Measurements from ENCODE around the gene NFKBIL1. TPM values are rescaled to one million over a fixed set of nuclear protein-coding genes. Genes with fewer than 3 reads are reported as not detected.

NFKBIL1 gene
- total and polyA plus RNA-seq, 4 donors, result 9.8 to 29.4 (median 25.6) TPM

GRCh38 chr6:31579546-31580437 lies 32.4 kb downstream of the NFKBIL1 start:
- no peak for DNase-seq (ENCODE audit: low read depth in 4 of 6, low spot score in 6 of 6)
- Histone ChIP-seq H3K27me3 (ENCODE audit: control insufficient read depth, insufficient read depth, low read length) (peaks cover 2% of the 10 kb centered on the region), H3K4me3 (ENCODE audit: low read depth, low read length) (no peak overlapping the region), H3K27ac (ENCODE audit: low read depth, low read length) (no peak overlapping the region), H3K9me3 (ENCODE audit: control insufficient read depth, insufficient read depth, low read length) (no peaks in the 10 kb centered on the region), H3K4me1 (ENCODE audit: control insufficient read depth, insufficient read depth, low read length) (peaks cover 22% of the 10 kb centered on the region), H3K36me3 (ENCODE audit: control insufficient read depth, insufficient read depth, low read length) (no peaks in the 10 kb centered on the region)
- WGBS (ENCODE audit: insufficient coverage), result 86% methylated on average over 2 of the region's 8 CpGs

DNA sequence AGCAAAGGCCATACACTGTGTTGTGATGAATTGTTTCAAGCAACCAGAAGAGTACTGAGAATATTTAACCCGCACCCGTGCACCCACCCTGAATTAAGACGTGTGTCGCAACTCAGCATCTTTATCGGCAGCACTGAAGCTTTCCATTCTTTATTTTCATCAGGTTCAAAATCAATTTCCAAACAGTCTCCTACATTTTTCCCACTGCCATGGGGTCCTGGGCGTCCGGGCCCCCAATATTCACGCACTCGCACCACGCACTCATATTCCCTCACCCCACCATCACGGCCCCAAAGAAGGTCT lies 33.0 kb downstream of the NFKBIL1 start:
- Histone ChIP-seq H3K4me1 (ENCODE audit: control insufficient read depth, insufficient read depth, low read length) (peaks cover 22% of the 10 kb centered on the region), H3K27me3 (ENCODE audit: control insufficient read depth, insufficient read depth, low read length) (peaks cover 2% of the 10 kb centered on the region), H3K27ac (ENCODE audit: low read depth, low read length) (peak overlapping the region; percentile 85), H3K36me3 (ENCODE audit: control insufficient read depth, insufficient read depth, low read length) (no peaks in the 10 kb centered on the region), H3K9me3 (ENCODE audit: control insufficient read depth, insufficient read depth, low read length) (no peaks in the 10 kb centered on the region), H3K4me3 (ENCODE audit: low read depth, low read length) (peak overlapping the region; percentile 88)
- WGBS (ENCODE audit: insufficient coverage), result 38% methylated on average over 11 of the region's 11 CpGs
- no peak for DNase-seq (ENCODE audit: low read depth in 4 of 6, low spot score in 6 of 6)

GRCh38 chr6:31580807-31581433 lies 33.5 kb downstream of the NFKBIL1 start:
- H3K27ac ChIP-seq (ENCODE audit: low read depth, low read length), result peak overlapping the region; percentile 85
- no peaks in the 10 kb centered on the region for H3K9me3 ChIP-seq (ENCODE audit: control insufficient read depth, insufficient read depth, low read length)
- peak overlapping the region; percentile 88 for H3K4me3 ChIP-seq (ENCODE audit: low read depth, low read length)
- H3K36me3 ChIP-seq (ENCODE audit: control insufficient read depth, insufficient read depth, low read length), result no peaks in the 10 kb centered on the region
- peaks cover 22% of the 10 kb centered on the region for H3K4me1 ChIP-seq (ENCODE audit: control insufficient read depth, insufficient read depth, low read length)
- peak; percentile 38 to 94 (median 64) for DNase-seq (ENCODE audit: low read depth in 4 of 6, low spot score in 6 of 6)
- H3K27me3 ChIP-seq (ENCODE audit: control insufficient read depth, insufficient read depth, low read length), result peaks cover 2% of the 10 kb centered on the region
- WGBS (ENCODE audit: insufficient coverage), result under 1% methylated on average over 59 of the region's 62 CpGs

DNA sequence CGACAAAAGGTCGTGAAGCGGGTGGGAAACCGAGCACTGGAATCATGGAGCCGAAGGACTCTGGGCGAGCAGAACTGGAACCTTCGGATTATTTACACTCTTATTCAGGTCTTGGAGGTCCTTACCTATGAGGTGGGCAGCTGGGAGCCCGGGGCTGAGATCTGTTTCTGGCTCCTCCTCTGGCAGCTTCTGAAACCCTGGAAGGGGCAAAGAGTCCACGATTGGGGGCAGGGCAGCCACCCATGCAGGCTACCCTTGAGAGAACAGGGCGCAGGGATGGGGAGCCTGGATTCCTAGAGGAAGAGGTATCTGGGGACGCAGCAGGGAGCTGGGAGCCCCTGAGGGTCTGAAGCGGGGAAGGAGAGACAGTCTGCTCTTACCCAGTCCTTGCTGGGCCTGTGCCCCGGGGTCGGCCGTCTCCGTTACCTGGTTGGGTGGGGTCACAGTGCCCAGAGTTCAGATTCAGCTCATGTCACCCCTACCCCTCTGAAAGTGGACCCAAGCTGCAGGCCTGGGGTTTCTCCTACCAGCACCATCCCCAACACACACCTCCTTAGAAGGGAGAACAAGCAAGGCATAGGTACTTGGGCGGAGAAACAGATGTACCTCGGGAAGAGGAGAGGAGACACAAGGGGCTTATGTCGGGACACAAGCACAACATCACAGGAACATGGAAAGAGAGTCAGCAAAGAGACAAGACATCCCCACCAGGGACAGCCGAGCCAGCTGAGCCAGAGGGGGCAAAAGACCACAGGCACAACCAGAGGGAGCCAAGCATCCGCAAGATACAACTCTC lies 34.2 kb downstream of the NFKBIL1 start:
- no peak for DNase-seq (ENCODE audit: low read depth in 4 of 6, low spot score in 6 of 6)
- WGBS (ENCODE audit: insufficient coverage), result 23% methylated on average over 12 of the region's 21 CpGs
- peak overlapping the region; percentile 85 for H3K27ac ChIP-seq (ENCODE audit: low read depth, low read length)
- peak overlapping the region; percentile 88 for H3K4me3 ChIP-seq (ENCODE audit: low read depth, low read length)
- H3K36me3 ChIP-seq (ENCODE audit: control insufficient read depth, insufficient read depth, low read length), result no peaks in the 10 kb centered on the region
- H3K27me3 ChIP-seq (ENCODE audit: control insufficient read depth, insufficient read depth, low read length), result peaks cover 2% of the 10 kb centered on the region
- peaks cover 23% of the 10 kb centered on the region for H3K4me1 ChIP-seq (ENCODE audit: control insufficient read depth, insufficient read depth, low read length)
- H3K9me3 ChIP-seq (ENCODE audit: control insufficient read depth, insufficient read depth, low read length), result no peaks in the 10 kb centered on the region

- whole genome bisulfite sequencing (ENCODE audit: insufficient coverage), result 88% methylated on average over 2 of the region's 3 CpGs
- H3K27ac ChIP-seq (ENCODE audit: low read depth, low read length), result peak within 1 kb of the TSS; percentile 85
- DNase-seq (ENCODE audit: low read depth in 4 of 6, low spot score in 6 of 6), result no peak
- peak within 1 kb of the TSS; percentile 88 for H3K4me3 ChIP-seq (ENCODE audit: low read depth, low read length)
- H3K27me3 ChIP-seq (ENCODE audit: control insufficient read depth, insufficient read depth, low read length), result peaks cover 2% of the 10 kb centered on the region
- H3K36me3 ChIP-seq (ENCODE audit: control insufficient read depth, insufficient read depth, low read length), result no peaks in the 10 kb centered on the region
- H3K4me1 ChIP-seq (ENCODE audit: control insufficient read depth, insufficient read depth, low read length), result peaks cover 29% of the 10 kb centered on the region
- no peaks in the 10 kb centered on the region for H3K9me3 ChIP-seq (ENCODE audit: control insufficient read depth, insufficient read depth, low read length)
Observed at GRCh38 chr6:31582230-31582643, 34.8 kb downstream of the NFKBIL1 start, which contains the start of gene LTB. Gene LTB (minus strand): TSS chr6:31582424. CDS start chr6:31582417, 7 bp downstream.

DNA sequence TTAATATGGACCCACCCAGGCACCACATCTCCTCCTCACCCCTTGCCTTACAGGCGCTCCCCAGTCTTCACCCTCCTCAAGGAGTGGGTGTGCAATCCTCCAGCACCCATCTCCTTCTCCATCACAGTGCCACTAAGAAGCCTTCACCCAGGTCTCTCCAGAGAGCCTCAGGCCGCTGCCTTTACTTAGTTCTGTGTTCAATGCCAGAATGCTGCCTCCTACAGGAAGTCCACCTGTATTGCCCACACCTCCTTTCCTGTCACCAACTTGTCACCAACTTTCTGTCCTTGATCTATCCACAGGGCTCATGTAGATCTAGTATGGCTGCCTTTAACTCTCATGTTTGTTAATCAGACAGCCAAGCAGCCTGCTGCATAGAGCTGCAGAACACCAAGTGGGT lies 38.1 kb downstream of the NFKBIL1 start:
- Histone ChIP-seq H3K27ac (ENCODE audit: low read depth, low read length) (no peak overlapping the region), H3K4me1 (ENCODE audit: control insufficient read depth, insufficient read depth, low read length) (peaks cover 40% of the 10 kb centered on the region), H3K27me3 (ENCODE audit: control insufficient read depth, insufficient read depth, low read length) (peaks cover 2% of the 10 kb centered on the region), H3K36me3 (ENCODE audit: control insufficient read depth, insufficient read depth, low read length) (no peaks in the 10 kb centered on the region), H3K9me3 (ENCODE audit: control insufficient read depth, insufficient read depth, low read length) (no peaks in the 10 kb centered on the region), H3K4me3 (ENCODE audit: low read depth, low read length) (no peak overlapping the region)
- no peak for DNase-seq (ENCODE audit: low read depth in 4 of 6, low spot score in 6 of 6)
- WGBS (ENCODE audit: insufficient coverage), result 55% methylated on average over 2 of the region's 2 CpGs

- Histone ChIP-seq H3K27ac (ENCODE audit: low read depth, low read length) (no peak within 1 kb of the TSS), H3K36me3 (ENCODE audit: control insufficient read depth, insufficient read depth, low read length) (no peaks in the 10 kb centered on the region), H3K9me3 (ENCODE audit: control insufficient read depth, insufficient read depth, low read length) (no peaks in the 10 kb centered on the region), H3K27me3 (ENCODE audit: control insufficient read depth, insufficient read depth, low read length) (no peaks in the 10 kb centered on the region), H3K4me1 (ENCODE audit: control insufficient read depth, insufficient read depth, low read length) (peaks cover 37% of the 10 kb centered on the region), H3K4me3 (ENCODE audit: low read depth, low read length) (no peak within 1 kb of the TSS)
- no CpG with 5 or more reads among the region's 1 CpG for WGBS (ENCODE audit: insufficient coverage)
- no peak for DNase-seq (ENCODE audit: low read depth in 4 of 6, low spot score in 6 of 6)
Observed at GRCh38 chr6:31586008-31586407, 38.6 kb downstream of the NFKBIL1 start, which contains the start of gene LST1. Gene LST1 (plus strand): TSS chr6:31586277. CDS start chr6:31587300, 1,023 bp downstream.

DNA sequence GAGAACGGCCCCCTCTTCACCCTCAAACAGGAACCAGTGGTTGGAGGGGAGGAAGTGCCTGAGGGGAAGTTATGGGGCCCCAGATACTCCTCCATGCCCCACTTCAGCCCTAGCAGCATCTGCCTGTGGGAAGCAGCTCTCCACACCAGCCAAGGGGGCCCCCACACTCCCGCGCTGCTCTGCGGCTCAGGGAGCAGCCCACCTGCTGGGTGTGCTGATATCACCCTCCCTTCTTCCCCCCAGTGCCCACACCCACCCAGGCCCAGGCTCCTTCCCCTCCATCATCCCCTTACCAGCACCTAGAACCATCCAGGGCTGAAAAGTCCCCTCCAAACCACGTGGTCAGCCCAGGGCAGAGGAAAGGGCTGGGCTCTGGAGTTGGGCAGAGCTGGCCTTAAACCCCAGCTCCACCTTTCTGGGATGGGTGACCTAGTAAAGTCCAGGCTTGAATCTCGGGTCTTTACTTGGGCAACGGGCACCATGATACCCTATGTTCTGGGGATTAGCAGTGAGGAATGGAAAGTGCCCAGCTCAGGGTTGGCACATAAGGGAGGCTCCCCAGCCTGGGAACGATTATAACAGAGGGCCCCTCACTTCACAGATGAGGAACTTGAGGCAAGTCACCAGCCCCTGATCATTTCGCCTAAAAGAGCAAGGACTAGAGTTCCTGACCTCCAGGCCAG lies 39.3 kb downstream of the NFKBIL1 start:
- H3K27me3 ChIP-seq (ENCODE audit: control insufficient read depth, insufficient read depth, low read length), result no peaks in the 10 kb centered on the region
- DNase-seq (ENCODE audit: low read depth in 4 of 6, low spot score in 6 of 6), result no peak
- peaks cover 30% of the 10 kb centered on the region for H3K4me1 ChIP-seq (ENCODE audit: control insufficient read depth, insufficient read depth, low read length)
- H3K36me3 ChIP-seq (ENCODE audit: control insufficient read depth, insufficient read depth, low read length), result no peaks in the 10 kb centered on the region
- H3K4me3 ChIP-seq (ENCODE audit: low read depth, low read length), result no peak overlapping the region
- WGBS (ENCODE audit: insufficient coverage), result 60% methylated on average over 8 of the region's 9 CpGs
- H3K9me3 ChIP-seq (ENCODE audit: control insufficient read depth, insufficient read depth, low read length), result no peaks in the 10 kb centered on the region
- H3K27ac ChIP-seq (ENCODE audit: low read depth, low read length), result no peak overlapping the region

Measured in spinal cord (tissue), 10 donors.